ENCODE measurements around the gene GPR27. TPM values are rescaled to one million over a fixed set of nuclear protein-coding genes. Genes with fewer than 3 reads are reported as not detected.

The GPR27 gene
- total RNA-seq, 1 experiment from 2014 or later: 15.5 TPM

DNA sequence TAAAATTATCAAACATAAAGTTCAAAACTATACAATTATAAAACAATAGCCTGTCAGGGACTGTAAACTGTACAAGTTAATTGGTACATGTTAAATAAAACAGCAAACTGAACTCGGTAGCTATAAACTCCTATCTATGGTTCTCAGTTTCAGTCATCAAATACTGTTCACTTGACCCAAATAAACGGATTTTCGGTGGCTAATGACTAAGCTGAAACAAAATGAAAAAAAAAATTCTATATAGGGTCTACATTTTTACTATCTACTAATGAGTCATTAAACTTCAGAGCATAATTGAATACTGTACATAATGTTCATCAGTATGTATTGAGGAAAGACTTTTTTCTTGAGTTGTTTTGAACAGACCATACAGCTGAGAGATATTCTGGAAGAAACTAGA, 24.7 kb downstream of the GPR27 start:
- Mint-ChIP-seq H3K36me3 (ENCODE audit: insufficient read depth in 1 of 3, low read depth in 3 of 3) (no peaks in the 10 kb centered on the region), H3K27me3 (ENCODE audit: low read depth) (peaks cover 20% of the 10 kb centered on the region), H3K4me1 (peaks cover 28 to 29% of the 10 kb centered on the region in 2 experiments), H3K9me3 (no peaks in the 10 kb centered on the region), H3K4me3 (no peak overlapping the region), H3K27ac (no peak overlapping the region)
- no peak overlapping the region for H3T11ph ChIP-seq (ENCODE audit: low read length)
- no peaks in the 10 kb centered on the region for H3K23me2 ChIP-seq (ENCODE audit: insufficient read length, low read depth, low read length, poor library complexity, severe bottlenecking)
- no peaks in the 10 kb centered on the region for H3K79me2 ChIP-seq (ENCODE audit: insufficient read depth, low read length)
- H3K4me1 ChIP-seq (ENCODE audit: insufficient read depth, low read length): peaks cover 4% of the 10 kb centered on the region; the same call in 1 of the 2 replicates
- no peak overlapping the region for H3K4me2 ChIP-seq (ENCODE audit: insufficient read depth, insufficient read length, low read length)
- no peak overlapping the region for H2BK120ac ChIP-seq (ENCODE audit: low read depth, low read length, poor library complexity, severe bottlenecking)
- H3K9ac ChIP-seq (ENCODE audit: extremely low read depth, insufficient read length, low read length): no peak overlapping the region
- WGBS (ENCODE audit: extremely low coverage, insufficient read length, low lambda C conversion rate): no CpG with 5 or more reads among the region's 3 CpGs
- H2BK15ac ChIP-seq (ENCODE audit: low read depth, low read length): no peak overlapping the region
- TF ChIP-seq, protein P1, sequence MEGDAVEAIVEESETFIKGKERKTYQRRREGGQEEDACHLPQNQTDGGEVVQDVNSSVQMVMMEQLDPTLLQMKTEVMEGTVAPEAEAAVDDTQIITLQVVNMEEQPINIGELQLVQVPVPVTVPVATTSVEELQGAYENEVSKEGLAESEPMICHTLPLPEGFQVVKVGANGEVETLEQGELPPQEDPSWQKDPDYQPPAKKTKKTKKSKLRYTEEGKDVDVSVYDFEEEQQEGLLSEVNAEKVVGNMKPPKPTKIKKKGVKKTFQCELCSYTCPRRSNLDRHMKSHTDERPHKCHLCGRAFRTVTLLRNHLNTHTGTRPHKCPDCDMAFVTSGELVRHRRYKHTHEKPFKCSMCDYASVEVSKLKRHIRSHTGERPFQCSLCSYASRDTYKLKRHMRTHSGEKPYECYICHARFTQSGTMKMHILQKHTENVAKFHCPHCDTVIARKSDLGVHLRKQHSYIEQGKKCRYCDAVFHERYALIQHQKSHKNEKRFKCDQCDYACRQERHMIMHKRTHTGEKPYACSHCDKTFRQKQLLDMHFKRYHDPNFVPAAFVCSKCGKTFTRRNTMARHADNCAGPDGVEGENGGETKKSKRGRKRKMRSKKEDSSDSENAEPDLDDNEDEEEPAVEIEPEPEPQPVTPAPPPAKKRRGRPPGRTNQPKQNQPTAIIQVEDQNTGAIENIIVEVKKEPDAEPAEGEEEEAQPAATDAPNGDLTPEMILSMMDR (conservative IDR thresholded peaks at IDR 0.05): no peak
- peaks cover under 1% of the 10 kb centered on the region; the same call in 1 of the 2 replicates for H3K27me3 ChIP-seq (ENCODE audit: insufficient read depth, low read length)
- H2AK5ac ChIP-seq (ENCODE audit: insufficient read length, low read length): no peak overlapping the region
- no peak overlapping the region for H4K5ac ChIP-seq (ENCODE audit: insufficient read length, low read depth, low read length)
- H2BK20ac ChIP-seq (ENCODE audit: low read depth, low read length, poor library complexity, severe bottlenecking): no peak overlapping the region
- no peak for DNase-seq
- no peak overlapping the region for H2BK5ac ChIP-seq (ENCODE audit: insufficient read length, low read length)
- H3K56ac ChIP-seq (ENCODE audit: insufficient read length, low read depth, low read length): no peak overlapping the region
- no peaks in the 10 kb centered on the region for H4K20me1 ChIP-seq (ENCODE audit: control insufficient read depth, insufficient read depth, insufficient read length)
- H3K18ac ChIP-seq (ENCODE audit: insufficient read length, low read depth, low read length): no peak overlapping the region
- H2AFZ ChIP-seq (ENCODE audit: low read length): no peak overlapping the region
- H3K4ac ChIP-seq (ENCODE audit: low read depth, low read length): no peak overlapping the region
- H3K9me3 ChIP-seq (ENCODE audit: control insufficient read depth, low read depth, low read length): no peaks in the 10 kb centered on the region
- no peak overlapping the region for H4K91ac ChIP-seq (ENCODE audit: insufficient read length, low read depth, low read length)
- no peak overlapping the region for H3K27ac ChIP-seq (ENCODE audit: insufficient read length, low read depth, low read length)
- no peak overlapping the region for H3K14ac ChIP-seq (ENCODE audit: insufficient read depth, low read length)
- no peak overlapping the region for H4K8ac ChIP-seq (replicated peaks; ENCODE audit: insufficient read length, low read depth, low read length)
- H3K23ac ChIP-seq (ENCODE audit: insufficient read length, low read depth, low read length): no peak overlapping the region
- H3K79me1 ChIP-seq (ENCODE audit: insufficient read depth, low read depth, low read length, poor library complexity, severe bottlenecking): no peaks in the 10 kb centered on the region
- no peak overlapping the region for H2BK12ac ChIP-seq (ENCODE audit: insufficient read length, low read depth, low read length)

Data from H9 (cell line).